Measurements from ENCODE around the gene CDH6. TPM values are rescaled to one million over a fixed set of nuclear protein-coding genes. Genes with fewer than 3 reads are reported as not detected.

CDH6 gene
- total RNA-seq, 1 experiment from 2014 or later: 0.12 TPM

GRCh38 chr5:31328040-31328733 lies 134.7 kb downstream of the CDH6 start:
- no peak for DNase-seq (ENCODE audit: low read depth)

DNA sequence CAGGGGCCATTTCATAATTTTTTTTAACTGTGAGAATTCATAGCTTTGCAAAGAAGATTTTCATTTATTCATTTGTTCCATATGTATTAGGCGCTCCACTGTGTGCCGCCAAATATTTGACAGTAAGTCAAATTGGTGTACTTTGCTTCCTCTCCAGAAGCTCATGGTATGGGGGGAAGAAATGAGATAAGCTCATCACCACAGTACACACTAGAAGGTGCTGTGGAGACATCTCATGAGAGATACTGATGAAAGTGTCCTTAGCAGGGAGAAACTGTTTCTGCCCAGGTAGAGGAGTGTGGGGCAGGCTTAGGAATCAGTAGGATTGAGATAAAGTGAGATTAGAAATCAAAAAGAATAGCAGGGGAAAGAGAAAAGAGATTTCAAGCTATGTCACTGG lies 136.2 kb downstream of the CDH6 start:
- no peak for DNase-seq (ENCODE audit: low read depth)

DNA sequence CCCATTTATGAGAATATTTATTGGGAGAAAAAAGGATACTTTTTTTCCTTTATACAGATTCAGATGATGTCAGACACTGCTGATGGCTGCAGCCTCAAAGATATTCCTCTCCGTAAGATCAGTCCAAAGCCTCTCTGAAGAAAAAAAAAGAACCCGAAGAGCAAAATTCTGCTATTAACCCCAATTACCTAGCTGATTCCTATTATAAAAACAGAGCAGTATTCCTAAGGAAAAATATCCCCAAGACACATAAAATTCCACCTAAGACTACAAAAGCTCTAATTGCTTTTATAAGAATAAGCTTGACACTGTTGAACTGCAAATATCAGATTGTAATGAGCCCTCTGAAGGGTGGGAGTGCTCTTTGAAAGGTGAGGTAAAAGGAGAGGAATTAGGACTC lies 138.7 kb downstream of the CDH6 start:
- no peak for DNase-seq (ENCODE audit: low read depth)

DNA sequence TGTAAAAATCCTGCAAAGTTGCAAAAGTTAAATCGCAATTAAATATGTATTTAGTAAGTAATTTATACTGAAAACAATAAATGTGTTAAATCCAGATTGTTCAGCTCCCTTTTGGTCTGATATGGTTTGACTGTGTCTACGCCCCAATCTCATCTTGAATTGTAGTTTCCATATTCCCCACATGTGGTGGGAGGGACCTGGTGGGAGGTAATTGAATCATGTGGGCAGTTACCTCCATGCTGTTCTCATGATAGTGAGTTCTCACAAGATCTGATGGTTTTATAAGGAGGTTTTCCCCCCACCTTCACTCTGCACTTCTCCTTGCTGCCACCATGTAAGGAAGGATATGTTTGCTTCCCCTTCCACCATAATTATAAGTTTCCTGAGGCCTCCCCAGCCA lies 140.0 kb downstream of the CDH6 start:
- DNase-seq (ENCODE audit: low read depth): no peak

- DNase-seq (ENCODE audit: low read depth): no peak
Observed at GRCh38 chr5:31334061-31334860, 140.8 kb downstream of the CDH6 start.

GRCh38 chr5:31335456-31335855 lies 142.0 kb downstream of the CDH6 start:
- DNase-seq (ENCODE audit: low read depth): no peak

GRCh38 chr5:31343946-31344345 lies 150.5 kb downstream of the CDH6 start:
- no peak for DNase-seq (ENCODE audit: low read depth)

GRCh38 chr5:31346896-31347551 lies 153.5 kb downstream of the CDH6 start:
- peak; percentile 47 for DNase-seq (ENCODE audit: low read depth)

DNA sequence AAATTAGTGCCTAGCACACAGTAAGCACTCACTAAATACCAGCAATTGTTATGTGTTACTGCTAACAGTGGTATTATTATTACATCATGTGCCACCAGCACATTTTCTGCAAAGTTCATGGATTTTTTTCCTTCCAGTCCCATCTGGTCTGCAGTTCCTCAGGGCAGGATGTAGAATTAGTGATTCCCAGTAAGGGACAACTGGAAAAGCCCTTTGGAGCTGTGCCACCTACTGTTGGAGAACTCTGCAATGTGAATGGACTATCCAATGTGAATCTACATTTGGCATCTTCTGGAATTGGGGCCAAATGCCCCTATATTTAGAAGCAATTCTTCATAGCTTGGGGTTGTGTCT lies 154.0 kb downstream of the CDH6 start:
- DNase-seq (ENCODE audit: low read depth): peak; percentile 55

DNA sequence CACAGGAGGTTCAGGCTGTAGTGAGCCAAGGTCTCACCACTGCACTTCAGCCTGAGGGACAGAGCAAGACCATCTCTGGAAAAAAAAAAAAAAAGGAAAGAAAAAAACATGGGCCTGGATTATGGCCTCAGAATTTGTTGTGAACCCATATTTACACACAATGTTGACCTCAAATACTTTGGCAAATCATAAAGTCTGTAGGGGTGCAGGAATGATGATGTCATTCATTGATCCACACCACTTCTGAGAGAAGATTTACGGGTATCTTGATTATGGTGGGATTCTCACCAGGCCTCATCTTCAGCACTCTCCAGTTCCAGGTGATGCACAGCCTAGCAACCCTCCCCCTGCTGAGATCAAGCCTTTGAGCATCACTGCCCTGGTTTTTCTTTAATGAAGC lies 156.9 kb downstream of the CDH6 start:
- DNase-seq (ENCODE audit: low read depth): no peak

DNA sequence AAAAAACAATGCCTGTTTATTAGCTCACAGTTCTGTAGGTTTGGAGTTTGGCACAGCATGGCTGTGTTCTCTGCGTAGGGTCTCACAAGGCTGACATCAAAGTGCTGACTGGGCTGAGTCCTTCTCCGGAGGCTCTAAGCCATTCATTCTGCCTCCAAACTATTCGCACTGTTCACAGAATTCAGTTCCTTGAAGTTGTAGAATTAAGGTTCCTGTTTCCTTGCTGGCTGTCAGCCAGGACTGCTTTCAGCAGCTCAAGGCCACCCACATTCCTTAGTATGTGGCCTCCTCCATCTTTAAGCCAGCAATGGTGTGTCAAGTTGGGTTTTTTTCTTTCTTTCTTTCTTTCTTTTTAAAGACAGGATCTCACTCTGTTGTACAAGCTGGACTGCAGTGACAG lies 161.9 kb downstream of the CDH6 start:
- no peak for DNase-seq (ENCODE audit: low read depth)

- DNase-seq (ENCODE audit: low read depth): no peak
Observed at GRCh38 chr5:31357038-31357437, 163.6 kb downstream of the CDH6 start.

DNA sequence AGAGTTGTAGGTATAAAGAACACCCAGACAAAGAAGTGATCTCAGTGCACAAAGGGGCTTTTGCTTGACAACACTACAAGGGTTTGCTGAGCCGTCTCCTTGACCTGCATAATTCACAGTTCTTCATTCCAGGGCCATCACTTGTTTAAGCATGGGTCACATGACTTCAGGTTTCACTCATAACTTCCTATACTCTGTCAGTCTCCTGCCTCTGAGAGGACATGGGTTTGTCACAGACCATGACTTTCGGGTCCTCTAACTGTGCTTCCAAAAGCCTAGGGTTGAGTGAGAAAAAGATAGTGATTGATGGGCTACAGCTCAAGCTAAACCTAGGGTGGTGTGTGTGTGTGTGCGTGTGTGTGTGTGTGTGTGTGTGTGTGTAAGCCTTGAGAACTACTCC lies 166.4 kb downstream of the CDH6 start:
- no peak for DNase-seq (ENCODE audit: low read depth)

- DNase-seq (ENCODE audit: low read depth): peak; percentile 82
Observed at GRCh38 chr5:31361234-31361633, 167.7 kb downstream of the CDH6 start.

GRCh38 chr5:31361704-31362528 lies 168.4 kb downstream of the CDH6 start:
- DNase-seq (ENCODE audit: low read depth): peak; percentile 76

DNA sequence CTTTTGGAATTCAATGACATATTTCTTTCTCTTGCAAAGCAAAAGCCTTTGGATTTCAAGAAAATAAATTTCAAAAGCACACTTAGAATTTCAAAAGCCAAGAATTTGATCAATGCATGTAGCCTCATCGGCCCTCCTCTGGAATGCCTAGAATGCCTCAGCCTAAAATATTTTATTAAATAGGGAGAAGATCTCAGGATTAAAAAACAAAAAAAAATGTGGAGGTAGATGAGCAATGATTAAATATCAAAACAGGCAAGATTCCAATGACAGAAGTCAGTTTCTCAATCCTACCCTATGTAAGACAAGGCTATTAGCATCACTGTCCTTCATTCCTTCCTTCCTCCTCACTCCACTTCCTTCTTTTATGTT lies 169.0 kb downstream of the CDH6 start:
- no peak for DNase-seq (ENCODE audit: low read depth)

DNA sequence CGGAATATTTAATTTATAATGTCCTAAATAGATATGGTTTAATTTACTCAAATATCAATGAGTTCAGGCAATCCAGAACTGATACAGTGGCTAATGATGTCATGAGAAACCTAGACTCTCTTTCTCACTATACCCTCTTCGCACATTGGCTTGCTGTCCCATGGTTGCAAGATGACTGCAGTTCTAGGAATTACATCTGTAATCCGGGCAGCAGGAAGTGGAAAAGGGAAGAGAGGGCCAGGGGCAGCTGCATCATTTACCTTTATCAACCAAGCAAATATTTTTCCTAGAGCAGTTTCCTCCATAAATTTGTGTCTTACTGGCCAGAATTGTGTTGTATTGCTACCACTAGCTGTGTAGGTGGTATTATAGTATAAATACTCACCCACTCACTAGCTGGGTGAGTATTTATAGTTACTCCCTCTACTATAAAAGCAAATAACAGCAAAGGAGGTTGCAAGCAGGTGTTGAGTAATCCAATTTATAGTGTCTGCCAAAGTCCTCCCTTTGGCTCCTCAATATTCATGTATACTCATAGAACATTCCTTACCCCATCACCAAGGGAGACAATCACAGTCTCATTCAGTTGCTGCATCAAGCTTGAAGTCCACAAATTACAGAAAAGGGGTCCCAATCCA lies 169.6 kb downstream of the CDH6 start:
- peak; percentile 13 for DNase-seq (ENCODE audit: low read depth)

DNA sequence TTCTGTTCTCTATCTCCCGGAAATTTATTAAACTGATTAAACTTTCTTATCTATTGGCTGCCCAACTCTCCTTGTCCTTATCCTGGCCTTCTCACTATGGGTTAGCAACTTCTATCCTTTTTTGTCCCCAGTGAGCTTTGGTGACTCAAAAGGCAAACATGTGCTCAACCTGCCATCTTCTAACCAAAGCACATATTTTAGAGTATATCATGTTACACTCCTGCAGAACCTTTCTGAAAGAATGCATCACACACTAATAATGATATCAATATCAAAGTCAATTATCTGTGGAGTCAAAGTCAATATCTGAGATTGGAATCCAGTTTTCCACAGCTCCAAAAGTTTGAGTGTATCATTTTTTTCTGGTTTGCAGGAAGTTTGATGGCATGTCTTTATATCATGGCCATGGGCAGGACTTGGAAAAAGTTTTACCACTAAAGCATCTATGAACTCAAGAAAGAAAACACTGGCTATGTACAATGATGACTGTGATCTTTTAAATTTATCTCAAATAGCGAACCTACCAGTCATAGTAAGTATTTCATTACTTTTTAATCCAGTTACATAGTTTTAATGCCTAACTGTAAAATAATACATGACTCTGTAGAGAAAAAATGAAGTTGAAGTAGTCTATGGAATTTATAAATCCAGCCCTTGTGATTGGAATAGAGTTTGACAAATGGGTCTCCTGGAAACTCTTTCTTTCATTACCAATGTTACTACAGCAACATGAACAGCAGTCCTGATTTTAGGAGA lies 171.6 kb downstream of the CDH6 start:
- peak; percentile 50 for DNase-seq (ENCODE audit: low read depth)

GRCh38 chr5:31365776-31366175 lies 172.3 kb downstream of the CDH6 start:
- DNase-seq (ENCODE audit: low read depth): no peak

- peak; percentile 16 for DNase-seq (ENCODE audit: low read depth)
Observed at GRCh38 chr5:31366941-31367340, 173.5 kb downstream of the CDH6 start.

DNA sequence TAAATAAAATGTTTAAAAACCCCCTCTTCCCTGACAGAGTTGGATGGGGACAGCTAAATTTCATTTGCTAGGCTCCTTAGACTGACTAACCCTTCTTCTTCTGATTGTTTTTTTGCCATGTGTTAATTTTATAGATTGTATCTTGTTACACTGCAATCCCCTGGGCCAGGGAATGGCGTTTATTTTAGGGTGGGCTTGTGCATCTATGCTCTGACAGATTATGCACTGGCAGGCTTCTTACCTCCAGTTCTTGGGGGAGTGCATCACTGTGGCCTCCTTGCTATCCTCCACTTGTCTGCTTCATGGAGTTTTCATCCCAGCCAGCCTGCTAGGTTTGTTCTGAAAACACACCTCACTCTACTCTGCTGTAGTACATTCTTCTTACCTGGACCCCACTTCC lies 178.6 kb downstream of the CDH6 start:
- DNase-seq (ENCODE audit: low read depth): no peak

Measured in RPMI7951 (cell line).